ENCODE results near the gene PPIH. TPM values are rescaled to one million over a fixed set of nuclear protein-coding genes. Genes with fewer than 3 reads are reported as not detected.

PPIH gene
- total RNA-seq, 2 experiments from 2014 or later, result 29.4 to 32.6 TPM

Other genes with a start within 250 kb of the PPIH start
- under 1 TPM; 0.58 to 0.70 TPM for gene ZMYND12, start 202.4 kb upstream of the PPIH start, total RNA-seq
- 10 to 100 TPM; 39.7 to 40.4 TPM for gene PPCS, start 201.9 kb upstream of the PPIH start, total RNA-seq
- 1 to 10 TPM; 1.2 to 1.3 TPM for gene CCDC30, start 195.1 kb upstream of the PPIH start, total RNA-seq
- 100 to 1,000 TPM; 372 to 389 TPM for gene YBX1, start 24.0 kb downstream of the PPIH start, total RNA-seq
- not detected for gene CLDN19, start 81.8 kb downstream of the PPIH start, total RNA-seq
- 10 to 100 TPM; 17.6 to 20.9 TPM for gene P3H1, start 108.6 kb downstream of the PPIH start, total RNA-seq
- gene C1orf50, start 108.8 kb downstream of the PPIH start, total RNA-seq, result 10 to 100 TPM; 23.1 to 23.9 TPM
- gene TMEM269, start 126.6 kb downstream of the PPIH start, total RNA-seq, result 1 to 10 TPM in 1 of 2 experiments, under 1 TPM in 1; 0.60 to 1.1 TPM
- gene ERMAP, start 158.7 kb downstream of the PPIH start, total RNA-seq, result 1 to 10 TPM; 4.4 to 5.0 TPM
- gene SVBP, start 159.0 kb downstream of the PPIH start, total RNA-seq, result 10 to 100 TPM; 19.2 to 21.3 TPM
- gene ZNF691, start 188.2 kb downstream of the PPIH start, total RNA-seq, result 1 to 10 TPM; 1.2 to 1.7 TPM